Osteoblast (primary cell): ENCODE results near the gene DENND6B. TPM values are rescaled to one million over a fixed set of nuclear protein-coding genes. Genes with fewer than 3 reads are reported as not detected.

Experiments used
- DNase-seq: peaks from one replicate; pipeline ENCODE4 v3.0.0; 2011; ENCODE audit warnings: low spot score, mixed read lengths; ENCODE audit not compliant: insufficient read length; ENCODE audit errors: missing footprints
- H2AFZ ChIP-seq: 2 replicates; pipeline ENCODE4 v1.6.0; 2011; ENCODE audit warnings: mild to moderate bottlenecking, low read length
- H3K27ac ChIP-seq: 2 replicates; pipeline ENCODE4 v1.5.1; 2011; ENCODE audit warnings: mild to moderate bottlenecking, low read depth, low read length, moderate library complexity
- H3K27me3 ChIP-seq: 2 replicates; pipeline ENCODE4 v1.6.0; 2012; ENCODE audit warnings: mild to moderate bottlenecking, control low read depth, inconsistent platforms, low read length, moderate library complexity; ENCODE audit not compliant: insufficient read depth
- H3K36me3 ChIP-seq: 2 replicates; pipeline ENCODE4 v1.5.1; 2011; ENCODE audit warnings: mild to moderate bottlenecking, low read length, control low read depth, moderate library complexity; ENCODE audit not compliant: insufficient read depth
- H3K4me1 ChIP-seq: 2 replicates; pipeline ENCODE4 v1.5.1; 2011; ENCODE audit warnings: mild to moderate bottlenecking, low read length, control low read depth, moderate library complexity; ENCODE audit not compliant: insufficient read depth
- H3K4me2 ChIP-seq: 2 replicates; pipeline ENCODE4 v1.6.0; 2011; ENCODE audit warnings: mild to moderate bottlenecking, low read length; ENCODE audit not compliant: insufficient read depth
- H3K4me3 ChIP-seq: fragments of 200-600 bp; sonication (generic); 3 replicates; pipeline ENCODE4 v1.5.1; 2012; ENCODE audit warnings: mild to moderate bottlenecking, low read length, inconsistent platforms; ENCODE audit not compliant: insufficient read depth
- H3K79me2 ChIP-seq: 2 replicates; pipeline ENCODE4 v1.6.0; 2012; ENCODE audit warnings: mild to moderate bottlenecking, low read length, control low read depth, inconsistent platforms; ENCODE audit not compliant: insufficient read depth
- H3K9me3 ChIP-seq: 2 replicates; pipeline ENCODE4 v1.5.1; 2011; ENCODE audit warnings: low read depth, low read length, control low read depth
- H4K20me1 ChIP-seq: 2 replicates; pipeline ENCODE4 v1.6.0; 2012; ENCODE audit warnings: mild to moderate bottlenecking, low read length, control low read depth; ENCODE audit not compliant: insufficient read depth
- total RNA-seq: library from RNA; depleted of rRNA; stranded (reverse); fragments of >200 nt; gene quantifications from 2 replicates; pipeline ENCODE4 v1.2.3, GENCODE V29; 2012
- TF ChIP-seq, protein P1 (sequence below): IDR thresholded peaks from 2 replicates; pipeline ENCODE4 v1.5.1; 2011; ENCODE audit warnings: mild to moderate bottlenecking, low read depth, low read length, moderate library complexity; ENCODE audit errors: extremely low read depth

The DENND6B gene
- total RNA-seq, 1 donor: 6.5 TPM

DNA sequence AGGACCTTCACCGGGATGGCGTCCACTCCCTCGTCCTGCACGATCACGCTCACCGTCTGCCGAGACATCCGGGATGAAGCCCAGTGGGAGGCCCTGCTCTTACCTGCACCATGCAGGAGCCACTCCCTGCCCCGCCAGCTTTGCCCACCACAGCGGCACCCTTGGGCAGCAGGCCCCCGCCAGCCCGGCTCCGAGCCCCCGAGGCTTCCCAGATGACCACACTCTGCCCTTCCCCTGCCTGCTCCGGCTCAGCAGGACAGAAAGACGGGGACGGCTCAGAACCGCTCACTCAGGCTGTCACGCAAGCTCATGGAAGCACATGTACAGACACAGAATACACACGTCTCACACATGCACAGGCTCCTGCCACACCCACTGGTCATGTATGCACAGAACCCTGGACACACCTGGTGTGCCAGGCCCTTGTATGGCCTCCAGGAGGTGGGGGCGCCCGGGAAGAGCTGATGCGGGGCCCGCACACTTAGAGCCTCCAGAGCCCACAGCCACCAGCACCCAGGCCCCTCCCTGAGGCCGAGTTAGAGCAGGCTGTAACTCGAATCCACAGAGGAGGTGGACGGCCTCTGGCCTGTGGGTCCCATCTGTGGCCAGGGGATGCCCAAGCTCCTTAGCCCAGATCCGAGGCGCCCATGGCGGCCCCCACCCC, 47.7 kb downstream of the DENND6B start:
- H2AFZ ChIP-seq: no peak overlapping the region
- no peak overlapping the region for H3K4me3 ChIP-seq
- H3K79me2 ChIP-seq: peaks cover 25% of the 10 kb centered on the region
- peaks cover 83% of the 10 kb centered on the region for H3K36me3 ChIP-seq
- TF ChIP-seq, protein P1, sequence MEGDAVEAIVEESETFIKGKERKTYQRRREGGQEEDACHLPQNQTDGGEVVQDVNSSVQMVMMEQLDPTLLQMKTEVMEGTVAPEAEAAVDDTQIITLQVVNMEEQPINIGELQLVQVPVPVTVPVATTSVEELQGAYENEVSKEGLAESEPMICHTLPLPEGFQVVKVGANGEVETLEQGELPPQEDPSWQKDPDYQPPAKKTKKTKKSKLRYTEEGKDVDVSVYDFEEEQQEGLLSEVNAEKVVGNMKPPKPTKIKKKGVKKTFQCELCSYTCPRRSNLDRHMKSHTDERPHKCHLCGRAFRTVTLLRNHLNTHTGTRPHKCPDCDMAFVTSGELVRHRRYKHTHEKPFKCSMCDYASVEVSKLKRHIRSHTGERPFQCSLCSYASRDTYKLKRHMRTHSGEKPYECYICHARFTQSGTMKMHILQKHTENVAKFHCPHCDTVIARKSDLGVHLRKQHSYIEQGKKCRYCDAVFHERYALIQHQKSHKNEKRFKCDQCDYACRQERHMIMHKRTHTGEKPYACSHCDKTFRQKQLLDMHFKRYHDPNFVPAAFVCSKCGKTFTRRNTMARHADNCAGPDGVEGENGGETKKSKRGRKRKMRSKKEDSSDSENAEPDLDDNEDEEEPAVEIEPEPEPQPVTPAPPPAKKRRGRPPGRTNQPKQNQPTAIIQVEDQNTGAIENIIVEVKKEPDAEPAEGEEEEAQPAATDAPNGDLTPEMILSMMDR: no peak
- H3K9me3 ChIP-seq: no peaks in the 10 kb centered on the region
- DNase-seq: no peak
- H3K27ac ChIP-seq: no peak overlapping the region
- H4K20me1 ChIP-seq: peaks cover 36% of the 10 kb centered on the region
- no peaks in the 10 kb centered on the region for H3K4me1 ChIP-seq
- H3K4me2 ChIP-seq: no peak overlapping the region
- H3K27me3 ChIP-seq: no peaks in the 10 kb centered on the region

DNA sequence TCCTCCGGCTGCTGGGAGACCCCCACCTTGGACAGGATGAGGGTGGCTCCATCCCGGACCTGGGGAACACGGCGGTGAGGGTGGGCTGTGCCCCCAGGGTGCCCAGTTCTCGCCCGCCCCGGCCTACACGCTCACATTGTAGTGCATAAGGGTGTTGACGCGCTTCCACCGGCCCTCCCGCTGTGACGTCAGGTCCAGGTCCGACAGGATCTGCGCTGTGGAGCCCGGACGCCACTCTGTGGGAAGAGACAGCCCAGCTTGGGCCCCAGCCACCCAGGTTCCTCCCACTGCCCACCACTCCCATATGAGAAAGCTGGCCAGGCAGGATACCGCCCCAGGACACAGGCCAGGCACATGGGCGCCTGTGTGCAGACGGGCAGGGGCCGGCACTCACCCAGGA, 48.4 kb downstream of the DENND6B start:
- no peak overlapping the region for H3K4me2 ChIP-seq
- H3K4me1 ChIP-seq: no peaks in the 10 kb centered on the region
- peaks cover 82% of the 10 kb centered on the region for H3K36me3 ChIP-seq
- no peak overlapping the region for H3K27ac ChIP-seq
- H4K20me1 ChIP-seq: peaks cover 38% of the 10 kb centered on the region
- H2AFZ ChIP-seq: no peak overlapping the region
- H3K9me3 ChIP-seq: no peaks in the 10 kb centered on the region
- TF ChIP-seq, protein P1: no peak
- H3K79me2 ChIP-seq: peaks cover 21% of the 10 kb centered on the region
- DNase-seq: no peak
- no peaks in the 10 kb centered on the region for H3K27me3 ChIP-seq
- H3K4me3 ChIP-seq: no peak overlapping the region

DNA sequence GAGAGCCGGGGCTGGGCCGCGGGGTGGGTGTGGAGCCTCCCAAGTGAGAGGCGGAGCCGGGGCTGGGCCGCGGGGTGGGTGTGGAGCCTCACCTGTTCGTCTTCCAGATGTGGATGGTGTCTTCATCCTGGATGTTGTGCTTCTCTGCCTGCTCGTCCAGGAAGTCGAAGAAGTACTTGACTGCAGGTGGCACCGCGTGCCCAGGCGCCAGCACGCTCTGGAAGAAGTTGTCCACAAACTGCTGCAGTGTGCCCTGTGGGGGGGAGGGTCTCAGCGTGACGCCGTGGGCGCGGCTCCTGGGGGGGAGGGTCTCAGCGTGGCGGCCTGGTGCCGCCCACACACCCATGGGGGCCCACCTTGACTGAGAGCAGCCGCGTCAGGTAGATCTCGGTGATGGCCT, 49.1 kb downstream of the DENND6B start:
- no peak for DNase-seq
- TF ChIP-seq, protein P1: no peak
- H4K20me1 ChIP-seq: peaks cover 40% of the 10 kb centered on the region

DNA sequence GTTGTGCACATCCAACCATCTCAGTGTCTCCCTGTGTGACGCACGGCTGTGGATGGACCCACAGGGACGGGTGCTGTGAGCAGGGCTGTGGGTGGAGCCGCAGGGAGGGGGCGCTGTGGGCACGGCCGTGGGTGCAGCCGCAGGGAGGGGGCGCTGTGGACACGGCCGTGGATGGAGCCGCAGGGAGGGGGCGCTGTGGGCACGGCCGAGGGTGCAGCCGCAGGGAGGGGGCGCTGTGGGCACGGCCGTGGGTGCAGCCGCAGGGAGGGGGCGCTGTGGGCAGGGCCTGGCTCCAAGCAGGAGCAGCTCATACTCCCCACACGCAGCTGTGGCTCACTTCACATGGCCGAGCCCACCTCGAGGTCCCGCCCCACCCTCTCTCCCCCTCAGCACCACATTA, 50.7 kb downstream of the DENND6B start:
- H3K79me2 ChIP-seq: peaks cover 7% of the 10 kb centered on the region
- H2AFZ ChIP-seq: no peak overlapping the region
- H3K27ac ChIP-seq: no peak overlapping the region
- H3K9me3 ChIP-seq: no peaks in the 10 kb centered on the region
- H3K36me3 ChIP-seq: peaks cover 66% of the 10 kb centered on the region
- peaks cover 6% of the 10 kb centered on the region for H3K4me1 ChIP-seq
- H3K27me3 ChIP-seq: no peaks in the 10 kb centered on the region
- no peak overlapping the region for H3K4me3 ChIP-seq
- TF ChIP-seq, protein P1: peak; percentile 43
- peak; percentile 96 for DNase-seq
- H4K20me1 ChIP-seq: peaks cover 35% of the 10 kb centered on the region
- H3K4me2 ChIP-seq: no peak overlapping the region

More for the DNA sequence above, 49.1 kb downstream of the DENND6B start:
- peaks cover 17% of the 10 kb centered on the region for H3K79me2 ChIP-seq
- peaks cover 77% of the 10 kb centered on the region for H3K36me3 ChIP-seq
- H3K27me3 ChIP-seq: no peaks in the 10 kb centered on the region
- H3K4me1 ChIP-seq: no peaks in the 10 kb centered on the region
- H3K27ac ChIP-seq: no peak overlapping the region
- no peak overlapping the region for H3K4me3 ChIP-seq
- no peaks in the 10 kb centered on the region for H3K9me3 ChIP-seq
- no peak overlapping the region for H2AFZ ChIP-seq
- no peak overlapping the region for H3K4me2 ChIP-seq
